Liver (tissue), 9 donors: ENCODE data around the gene PRSS33. TPM values are rescaled to one million over a fixed set of nuclear protein-coding genes. Genes with fewer than 3 reads are reported as not detected.

Experiments used
- DNase-seq: peaks from one replicate; pipeline ENCODE4 v3.0.0-alpha.2; 2017; ENCODE audit warnings: low spot score
- H3K27ac ChIP-seq, 2 donors: one replicate each; pipeline ENCODE4 v1.7.0; 2013; ENCODE audit warnings: inconsistent platforms in 2 of 2, low read length in 2 of 2, control low read depth in 1 of 2, low read depth in 1 of 2, mild to moderate bottlenecking in 1 of 2
- H3K27me3 ChIP-seq, 4 donors: one replicate each; pipeline versions ENCODE4 v1.6.1 to v1.7.0; 2013; ENCODE audit warnings: low read length in 3 of 4, inconsistent platforms in 1 of 4, mild to moderate bottlenecking in 1 of 4, moderate library complexity in 1 of 4; ENCODE audit not compliant: control insufficient read depth in 4 of 4, insufficient read depth in 4 of 4
- H3K36me3 ChIP-seq, 4 donors: one replicate each; pipeline versions ENCODE4 v1.6.1 to v1.7.0; 2013; ENCODE audit warnings: low read length in 3 of 4, mild to moderate bottlenecking in 3 of 4, low read depth in 1 of 4, moderate library complexity in 1 of 4; ENCODE audit not compliant: control insufficient read depth in 4 of 4, insufficient read depth in 3 of 4
- H3K4me1 ChIP-seq, 4 donors: one replicate each; pipeline versions ENCODE4 v1.6.1 to v1.7.0; 2013; ENCODE audit warnings: low read length in 3 of 4, mild to moderate bottlenecking in 3 of 4, moderate library complexity in 1 of 4; ENCODE audit not compliant: control insufficient read depth in 4 of 4, insufficient read depth in 4 of 4
- H3K4me3 ChIP-seq, 3 donors: one replicate each; pipeline versions ENCODE4 v1.6.1 to v1.7.0; 2013; ENCODE audit warnings: low read length in 3 of 3, control low read depth in 1 of 3, low read depth in 1 of 3, mild to moderate bottlenecking in 1 of 3
- H3K9ac ChIP-seq, 2 donors: one replicate each; pipeline ENCODE4 v1.7.0; 2013; ENCODE audit warnings: low read length in 2 of 2, mild to moderate bottlenecking in 2 of 2, moderate library complexity in 2 of 2, control low read depth in 1 of 2, low read depth in 1 of 2
- H3K9me3 ChIP-seq, 4 donors: one replicate each; pipeline versions ENCODE4 v1.6.1 to v1.7.0; 2013; ENCODE audit warnings: low read length in 3 of 4; ENCODE audit not compliant: control insufficient read depth in 4 of 4
- EGR1 ChIP-seq, 2 donors: IDR thresholded peaks; 2 replicates each; pipeline ENCODE4 v1.6.1; 2016 to 2018; ENCODE audit warnings: antibody characterized with exemption in 2 of 2, low read depth in 2 of 2
- FOXA1 ChIP-seq: IDR thresholded peaks from 2 replicates; pipeline ENCODE4 v1.6.1; 2016; ENCODE audit warnings: antibody characterized with exemption
- GABPA ChIP-seq, 2 donors: IDR thresholded peaks in 1 of 2; conservative IDR thresholded peaks in 1 of 2; 2 replicates each; pipeline ENCODE4 v1.6.1; 2016; ENCODE audit warnings: antibody characterized with exemption in 2 of 2, mild to moderate bottlenecking in 1 of 2, moderate library complexity in 1 of 2
- HNF4A ChIP-seq, 2 donors: conservative IDR thresholded peaks; 2 replicates each; pipeline ENCODE4 v1.6.1; 2016; ENCODE audit warnings: antibody characterized with exemption in 2 of 2, mild to moderate bottlenecking in 2 of 2
- HNF4G ChIP-seq: IDR thresholded peaks from 2 replicates; pipeline ENCODE4 v1.6.1; 2016; ENCODE audit warnings: antibody characterized with exemption
- NR2F2 ChIP-seq: IDR thresholded peaks from 2 replicates; pipeline ENCODE4 v1.6.1; 2016; ENCODE audit warnings: antibody characterized with exemption
- SP1 ChIP-seq: IDR thresholded peaks from 2 replicates; pipeline ENCODE4 v1.6.1; 2018; ENCODE audit warnings: antibody characterized with exemption, mild to moderate bottlenecking
- TAF1 ChIP-seq: conservative IDR thresholded peaks from 2 replicates; pipeline ENCODE4 v1.6.1; 2016; ENCODE audit warnings: antibody characterized with exemption, mild to moderate bottlenecking
- YY1 ChIP-seq: IDR thresholded peaks from 2 replicates; pipeline ENCODE4 v1.6.1; 2016; ENCODE audit warnings: antibody characterized with exemption, mild to moderate bottlenecking
- WGBS: extraction: QIAGEN DNeasy Blood & Tissue Kit; methylation state at CpG from one replicate; pipeline ENCODE4 v1.1.7; 2013; 5-methylcytosine and 5-hydroxymethylcytosine counted together
- polyA plus RNA-seq, 2 donors: library from polyadenylated mRNA; stranded (reverse) in 1 of 2; unstranded in 1 of 2; fragments of 200-250 nt in 1 of 2; fragments of >200 nt in 1 of 2; fragmentation: Nextera tagmentation in 1 of 2; extraction: Ambion mirVana in 1 of 2; gene quantifications; one replicate each; pipeline versions ENCODE4 v1.2.1 to v1.2.3, GENCODE V29; 2013 to 2015
- total RNA-seq, 2 donors: library from RNA; depleted of rRNA; stranded (reverse); fragments of >200 nt; gene quantifications; one replicate each; pipeline ENCODE4 v1.2.3, GENCODE V29; 2014
- TF ChIP-seq, protein P1 (sequence below): fragments of 150-350 bp; IDR thresholded peaks from 2 replicates; pipeline ENCODE4 v1.5.1; 2017; ENCODE audit warnings: improper control_type of control experiment, low read depth, low read length; ENCODE audit not compliant: missing input control
- TF ChIP-seq, protein P2 (sequence below): IDR thresholded peaks from 2 replicates; pipeline ENCODE4 v1.6.1; 2016; ENCODE audit warnings: antibody characterized with exemption
- TF ChIP-seq, protein P3 (sequence below): IDR thresholded peaks from 2 replicates; pipeline ENCODE4 v1.6.1; 2016; ENCODE audit warnings: antibody characterized with exemption
- TF ChIP-seq, protein P4 (sequence below): IDR thresholded peaks from 2 replicates; pipeline ENCODE4 v1.6.1; 2016; ENCODE audit warnings: antibody characterized with exemption
- TF ChIP-seq, protein P5 (sequence below): IDR thresholded peaks from 2 replicates; pipeline ENCODE4 v1.6.1; 2016; ENCODE audit warnings: antibody characterized with exemption, mild to moderate bottlenecking
- donor health status: healthy.
- donor health status: healthy.
- donor health status: healthy.
- donor health status: healthy.
- donor health status: healthy.

PRSS33 gene
- total and polyA plus RNA-seq, 4 donors = not detected

DNA sequence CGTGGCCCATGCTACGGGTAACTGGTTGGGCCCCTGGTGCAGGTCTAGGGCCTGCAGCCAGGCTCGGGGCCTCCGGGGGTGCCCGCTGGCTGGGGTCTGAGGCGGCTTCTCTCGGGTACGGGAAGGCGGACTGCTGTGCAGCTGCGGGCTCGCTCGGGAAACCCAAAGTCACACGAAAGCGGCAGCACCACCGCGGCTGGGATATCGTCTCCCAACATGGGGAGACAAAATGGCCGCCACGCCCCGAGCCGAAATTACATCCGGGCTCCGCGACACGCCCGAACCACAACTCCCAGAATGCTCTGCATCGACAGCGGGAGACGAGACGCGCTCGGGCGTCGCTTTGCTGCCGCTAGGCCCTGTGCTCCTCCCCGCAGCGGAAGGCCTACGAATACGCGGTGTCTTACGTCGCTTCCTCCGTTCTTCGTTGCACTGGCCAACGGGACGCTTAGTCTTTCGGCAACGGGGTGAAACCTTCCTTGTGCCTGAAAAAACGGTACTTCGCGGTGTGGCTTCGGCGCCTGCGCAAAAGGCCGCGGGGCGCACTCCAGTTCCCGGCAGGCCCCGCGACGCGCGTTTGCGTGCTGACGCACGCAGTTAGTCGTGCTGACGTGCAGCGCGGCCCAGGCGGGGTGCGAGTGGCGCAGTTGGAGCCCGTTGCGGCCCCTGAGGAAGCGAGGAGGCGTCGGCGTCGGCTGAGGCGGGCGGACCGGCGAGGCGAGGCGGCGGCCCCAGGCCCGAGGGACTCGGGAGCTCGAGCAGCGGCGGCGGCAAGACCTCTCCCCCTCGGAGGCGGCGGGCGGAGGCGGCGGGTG, 35.1 kb downstream of the PRSS33 start, which contains the start of gene SRRM2:
Gene SRRM2 (plus strand): TSS at position 604 of the 815 bp plus-strand sequence. CDS start 3,727 bp downstream, outside the sequence.
- Histone ChIP-seq H3K27me3 (no peaks in the 10 kb centered on the region), H3K27ac (peak within 1 kb of the TSS; percentile 94 to 98), H3K9ac (peak within 1 kb of the TSS; percentile 89 to 92), H3K4me1 (peaks cover 14 to 44% (median 25%) of the 10 kb centered on the region in 4 donors), H3K4me3 (peak within 1 kb of the TSS; percentile 88 to 96 (median 88)), H3K36me3 (peaks cover 2 to 8% (median 5%) of the 10 kb centered on the region in 4 donors), H3K9me3 (no peaks in the 10 kb centered on the region)
- 1% methylated on average over 99 of the region's 99 CpGs for WGBS
- DNase-seq = peak; percentile 97
- TF ChIP-seq SP1 (peak; percentile 46), YY1 (peak; percentile 100), FOXA1 (peak; percentile 19), NR2F2 (no peak), HNF4A (conservative IDR thresholded peaks at IDR 0.05) (no peak), HNF4G (no peak), EGR1 (IDR thresholded peaks at IDR 0.05; ENCODE audit: low read depth in 2 of 2) (peak in 1 of 2 donors; percentile 15), GABPA (IDR thresholded peaks at IDR 0.05 in 1 of 2, conservative IDR thresholded peaks at IDR 0.05 in 1 of 2) (peak in 1 of 2 donors; percentile 76), TAF1 (no peak)
- TF ChIP-seq, protein P1, sequence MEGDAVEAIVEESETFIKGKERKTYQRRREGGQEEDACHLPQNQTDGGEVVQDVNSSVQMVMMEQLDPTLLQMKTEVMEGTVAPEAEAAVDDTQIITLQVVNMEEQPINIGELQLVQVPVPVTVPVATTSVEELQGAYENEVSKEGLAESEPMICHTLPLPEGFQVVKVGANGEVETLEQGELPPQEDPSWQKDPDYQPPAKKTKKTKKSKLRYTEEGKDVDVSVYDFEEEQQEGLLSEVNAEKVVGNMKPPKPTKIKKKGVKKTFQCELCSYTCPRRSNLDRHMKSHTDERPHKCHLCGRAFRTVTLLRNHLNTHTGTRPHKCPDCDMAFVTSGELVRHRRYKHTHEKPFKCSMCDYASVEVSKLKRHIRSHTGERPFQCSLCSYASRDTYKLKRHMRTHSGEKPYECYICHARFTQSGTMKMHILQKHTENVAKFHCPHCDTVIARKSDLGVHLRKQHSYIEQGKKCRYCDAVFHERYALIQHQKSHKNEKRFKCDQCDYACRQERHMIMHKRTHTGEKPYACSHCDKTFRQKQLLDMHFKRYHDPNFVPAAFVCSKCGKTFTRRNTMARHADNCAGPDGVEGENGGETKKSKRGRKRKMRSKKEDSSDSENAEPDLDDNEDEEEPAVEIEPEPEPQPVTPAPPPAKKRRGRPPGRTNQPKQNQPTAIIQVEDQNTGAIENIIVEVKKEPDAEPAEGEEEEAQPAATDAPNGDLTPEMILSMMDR = no peak
- TF ChIP-seq, protein P2, sequence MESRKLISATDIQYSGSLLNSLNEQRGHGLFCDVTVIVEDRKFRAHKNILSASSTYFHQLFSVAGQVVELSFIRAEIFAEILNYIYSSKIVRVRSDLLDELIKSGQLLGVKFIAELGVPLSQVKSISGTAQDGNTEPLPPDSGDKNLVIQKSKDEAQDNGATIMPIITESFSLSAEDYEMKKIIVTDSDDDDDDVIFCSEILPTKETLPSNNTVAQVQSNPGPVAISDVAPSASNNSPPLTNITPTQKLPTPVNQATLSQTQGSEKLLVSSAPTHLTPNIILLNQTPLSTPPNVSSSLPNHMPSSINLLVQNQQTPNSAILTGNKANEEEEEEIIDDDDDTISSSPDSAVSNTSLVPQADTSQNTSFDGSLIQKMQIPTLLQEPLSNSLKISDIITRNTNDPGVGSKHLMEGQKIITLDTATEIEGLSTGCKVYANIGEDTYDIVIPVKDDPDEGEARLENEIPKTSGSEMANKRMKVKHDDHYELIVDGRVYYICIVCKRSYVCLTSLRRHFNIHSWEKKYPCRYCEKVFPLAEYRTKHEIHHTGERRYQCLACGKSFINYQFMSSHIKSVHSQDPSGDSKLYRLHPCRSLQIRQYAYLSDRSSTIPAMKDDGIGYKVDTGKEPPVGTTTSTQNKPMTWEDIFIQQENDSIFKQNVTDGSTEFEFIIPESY = peak; percentile 86
- TF ChIP-seq, protein P3, sequence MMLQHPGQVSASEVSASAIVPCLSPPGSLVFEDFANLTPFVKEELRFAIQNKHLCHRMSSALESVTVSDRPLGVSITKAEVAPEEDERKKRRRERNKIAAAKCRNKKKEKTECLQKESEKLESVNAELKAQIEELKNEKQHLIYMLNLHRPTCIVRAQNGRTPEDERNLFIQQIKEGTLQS = no peak
- TF ChIP-seq, protein P4, sequence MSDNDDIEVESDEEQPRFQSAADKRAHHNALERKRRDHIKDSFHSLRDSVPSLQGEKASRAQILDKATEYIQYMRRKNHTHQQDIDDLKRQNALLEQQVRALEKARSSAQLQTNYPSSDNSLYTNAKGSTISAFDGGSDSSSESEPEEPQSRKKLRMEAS = peak; percentile 93
- TF ChIP-seq, protein P5, sequence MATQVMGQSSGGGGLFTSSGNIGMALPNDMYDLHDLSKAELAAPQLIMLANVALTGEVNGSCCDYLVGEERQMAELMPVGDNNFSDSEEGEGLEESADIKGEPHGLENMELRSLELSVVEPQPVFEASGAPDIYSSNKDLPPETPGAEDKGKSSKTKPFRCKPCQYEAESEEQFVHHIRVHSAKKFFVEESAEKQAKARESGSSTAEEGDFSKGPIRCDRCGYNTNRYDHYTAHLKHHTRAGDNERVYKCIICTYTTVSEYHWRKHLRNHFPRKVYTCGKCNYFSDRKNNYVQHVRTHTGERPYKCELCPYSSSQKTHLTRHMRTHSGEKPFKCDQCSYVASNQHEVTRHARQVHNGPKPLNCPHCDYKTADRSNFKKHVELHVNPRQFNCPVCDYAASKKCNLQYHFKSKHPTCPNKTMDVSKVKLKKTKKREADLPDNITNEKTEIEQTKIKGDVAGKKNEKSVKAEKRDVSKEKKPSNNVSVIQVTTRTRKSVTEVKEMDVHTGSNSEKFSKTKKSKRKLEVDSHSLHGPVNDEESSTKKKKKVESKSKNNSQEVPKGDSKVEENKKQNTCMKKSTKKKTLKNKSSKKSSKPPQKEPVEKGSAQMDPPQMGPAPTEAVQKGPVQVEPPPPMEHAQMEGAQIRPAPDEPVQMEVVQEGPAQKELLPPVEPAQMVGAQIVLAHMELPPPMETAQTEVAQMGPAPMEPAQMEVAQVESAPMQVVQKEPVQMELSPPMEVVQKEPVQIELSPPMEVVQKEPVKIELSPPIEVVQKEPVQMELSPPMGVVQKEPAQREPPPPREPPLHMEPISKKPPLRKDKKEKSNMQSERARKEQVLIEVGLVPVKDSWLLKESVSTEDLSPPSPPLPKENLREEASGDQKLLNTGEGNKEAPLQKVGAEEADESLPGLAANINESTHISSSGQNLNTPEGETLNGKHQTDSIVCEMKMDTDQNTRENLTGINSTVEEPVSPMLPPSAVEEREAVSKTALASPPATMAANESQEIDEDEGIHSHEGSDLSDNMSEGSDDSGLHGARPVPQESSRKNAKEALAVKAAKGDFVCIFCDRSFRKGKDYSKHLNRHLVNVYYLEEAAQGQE = peak; percentile 63
